Epidermal melanocyte (primary cell): ENCODE measurements around the gene ZNF22.

Experiments used
- DNase-seq: peaks from one replicate; pipeline ENCODE4 v3.0.0; 2011; ENCODE audit warnings: low spot score; ENCODE audit not compliant: insufficient read length

The ZNF22 gene

GRCh38 chr10:44977287-44978212 lies 23.2 kb upstream of the ZNF22 start:
- no peak for DNase-seq

- no peak for DNase-seq
Measured at GRCh38 chr10:44978213-44978569, 22.5 kb upstream of the ZNF22 start.

DNA sequence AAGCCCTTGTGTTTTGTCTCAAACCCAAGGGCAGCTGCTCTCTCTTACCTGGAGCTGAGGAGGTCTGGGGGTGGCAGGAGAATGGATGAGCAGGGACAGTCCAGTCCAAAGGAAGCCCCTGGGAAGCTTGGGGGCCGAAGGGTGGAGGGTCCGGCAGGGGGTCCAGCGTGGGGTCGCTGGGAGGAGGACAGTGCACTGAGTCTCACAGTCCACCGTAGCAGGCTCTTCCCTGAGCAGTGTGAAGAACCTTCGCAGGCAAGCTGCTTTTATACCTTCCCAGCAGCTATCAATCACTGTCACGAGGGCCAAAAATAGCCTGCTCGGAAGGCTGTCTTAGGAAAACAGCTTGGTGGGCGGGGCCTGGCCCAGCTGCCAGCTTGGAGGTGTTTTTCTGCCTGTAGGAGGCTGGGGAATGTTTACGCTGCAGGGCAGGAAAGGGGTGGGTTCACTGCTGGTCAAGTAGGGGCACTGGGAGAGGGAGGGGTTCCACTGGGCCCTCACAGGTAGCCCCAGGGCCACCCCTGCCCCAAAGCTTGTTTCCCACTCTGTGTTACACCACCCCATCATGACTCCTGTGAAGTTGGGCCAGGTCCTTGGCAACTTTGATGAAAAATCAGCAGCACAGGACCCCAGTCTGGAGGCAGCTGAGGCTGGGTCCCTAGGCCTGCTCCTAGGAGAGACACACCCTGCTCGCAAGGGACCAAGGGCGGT lies 22.0 kb upstream of the ZNF22 start, which contains the start of gene DEPP1:
DEPP1 (minus strand) TSS at position 240 of the 711 bp plus-strand sequence. CDS start 779 bp downstream, outside the sequence.
- DNase-seq, result peak; percentile 61

- no peak for DNase-seq
Measured at GRCh38 chr10:44979281-44980191, 21.2 kb upstream of the ZNF22 start.

GRCh38 chr10:44980309-44981171 lies 20.2 kb upstream of the ZNF22 start:
- DNase-seq, result no peak

DNA sequence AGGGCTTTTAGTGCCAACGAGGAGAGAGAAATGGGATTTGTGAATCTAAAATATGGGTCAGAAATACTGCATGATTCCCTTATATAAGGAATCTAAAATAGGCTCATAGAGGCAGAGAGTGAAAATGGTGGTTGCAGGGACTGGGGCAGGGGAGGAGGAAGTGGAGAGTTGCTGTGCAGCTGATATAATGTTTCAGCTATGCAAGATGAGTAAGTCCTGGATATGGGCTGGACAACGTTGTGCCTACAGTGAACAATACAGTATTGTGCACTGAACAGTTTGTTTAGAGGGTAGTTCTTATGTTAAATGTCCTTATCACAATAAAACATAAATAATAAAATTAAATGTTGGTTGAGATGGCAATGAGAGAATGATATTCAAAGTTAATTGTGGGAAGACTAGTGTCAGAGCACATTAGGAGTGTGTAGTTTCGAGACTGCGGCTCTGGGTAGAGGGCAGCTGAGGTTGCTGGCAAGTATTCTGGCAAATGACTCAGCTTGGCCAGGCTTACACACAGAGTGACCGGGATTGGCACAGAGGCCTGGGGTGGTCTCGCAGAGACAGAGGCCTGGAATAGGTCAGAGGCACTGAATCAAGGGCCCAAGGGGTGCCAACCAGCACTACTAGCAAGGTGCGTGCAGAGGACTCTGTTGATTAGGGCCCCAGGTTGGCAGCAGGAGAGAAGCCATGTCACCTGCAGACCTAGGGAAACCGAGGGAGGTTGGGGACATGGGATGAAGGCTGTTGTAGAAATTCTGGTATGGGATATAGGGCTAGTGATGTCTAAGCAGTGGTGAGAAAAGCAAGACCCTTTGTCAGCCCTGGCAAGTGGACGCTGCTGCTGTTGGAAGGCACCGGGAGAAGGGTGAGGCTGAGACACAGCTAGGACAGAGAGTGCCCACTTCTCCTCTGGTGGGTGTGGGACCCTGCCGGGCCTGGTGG lies 19.3 kb upstream of the ZNF22 start:
- peak; percentile 64 for DNase-seq

- DNase-seq, result no peak
Measured at GRCh38 chr10:44982114-44982460, 18.6 kb upstream of the ZNF22 start.

GRCh38 chr10:44982496-44982895 lies 18.2 kb upstream of the ZNF22 start:
- DNase-seq, result no peak

DNA sequence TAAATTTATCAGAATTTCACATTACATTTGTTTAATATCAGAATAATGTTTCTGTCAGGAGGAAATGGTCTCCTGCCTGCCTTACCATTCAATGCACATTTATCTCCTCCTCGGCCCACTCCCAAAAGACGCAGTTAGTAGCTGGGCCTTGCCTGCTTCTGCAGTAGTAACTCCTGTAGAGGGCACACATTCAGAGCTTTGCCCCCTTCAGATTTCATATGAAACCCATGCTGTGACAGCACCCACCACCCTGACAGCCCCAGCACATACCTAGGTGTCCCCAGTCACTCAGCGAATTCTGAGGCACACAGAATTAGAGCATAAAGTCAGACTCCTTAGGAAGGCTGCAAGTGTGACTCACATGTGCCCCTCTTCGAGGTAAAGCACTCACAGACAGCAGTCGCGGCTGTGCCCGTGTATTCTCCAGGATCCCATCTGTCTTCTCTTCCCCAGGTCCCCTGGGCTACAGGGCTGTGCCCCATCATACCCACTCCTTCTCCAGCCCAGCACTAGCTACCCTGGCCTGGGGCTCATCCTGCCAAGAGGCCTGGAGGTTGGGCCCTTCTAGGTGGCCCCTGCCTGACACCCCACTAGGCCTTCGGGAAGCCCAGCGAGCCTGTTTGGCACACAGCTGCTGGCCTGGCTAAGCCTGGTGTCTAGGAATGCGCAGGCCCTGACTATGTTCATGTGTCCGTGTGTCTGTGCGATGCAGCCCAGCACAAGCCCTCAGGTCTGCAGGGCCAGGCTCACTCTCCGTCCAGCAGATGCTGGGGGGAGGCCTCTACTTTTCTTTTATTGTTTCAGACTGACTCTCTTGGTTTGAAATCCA lies 17.4 kb upstream of the ZNF22 start:
- no peak for DNase-seq

DNA sequence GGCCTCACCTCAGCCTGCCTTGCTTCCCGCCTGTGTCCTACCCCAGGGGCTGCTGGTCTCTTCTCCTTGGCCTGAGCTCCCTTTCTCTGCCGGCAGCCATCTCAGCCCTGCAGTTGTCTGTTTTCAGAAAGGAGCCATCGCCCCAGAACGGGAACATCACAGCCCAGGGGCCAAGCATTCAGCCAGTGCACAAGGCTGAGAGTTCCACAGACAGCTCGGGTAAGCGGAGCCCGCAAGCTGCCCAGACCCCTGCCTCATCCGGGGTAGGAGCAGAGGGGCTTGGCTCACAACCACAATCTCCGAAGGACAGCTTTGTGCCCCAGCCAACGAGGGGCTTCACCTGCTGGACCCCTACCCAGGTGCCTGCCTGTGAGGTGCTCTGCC lies 16.8 kb upstream of the ZNF22 start:
- no peak for DNase-seq

- no peak for DNase-seq
Measured at GRCh38 chr10:44984671-44985101, 16.0 kb upstream of the ZNF22 start.

- no peak for DNase-seq
Measured at GRCh38 chr10:44985175-44985681, 15.5 kb upstream of the ZNF22 start.

DNA sequence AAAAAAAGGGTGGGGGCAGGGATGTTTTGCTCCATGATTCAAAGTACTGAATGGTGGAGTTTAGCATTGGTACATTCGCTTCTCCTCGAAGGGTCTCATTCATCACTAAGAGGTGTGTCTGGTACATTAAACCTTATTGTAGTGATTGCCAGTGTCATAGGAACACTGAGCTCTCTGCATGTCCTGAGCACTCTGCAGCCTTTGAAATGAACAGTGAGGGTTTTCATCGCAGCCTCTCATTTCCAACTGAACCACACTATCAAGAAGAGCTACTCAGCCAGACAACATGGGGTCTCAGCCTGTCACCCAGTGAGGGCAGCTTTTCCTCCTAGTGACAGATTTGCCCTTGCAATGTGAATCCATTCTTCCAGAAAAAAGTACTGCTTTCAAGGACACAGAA lies 14.5 kb upstream of the ZNF22 start:
- DNase-seq, result no peak

- DNase-seq, result no peak
Measured at GRCh38 chr10:44986670-44987069, 14.1 kb upstream of the ZNF22 start.

DNA sequence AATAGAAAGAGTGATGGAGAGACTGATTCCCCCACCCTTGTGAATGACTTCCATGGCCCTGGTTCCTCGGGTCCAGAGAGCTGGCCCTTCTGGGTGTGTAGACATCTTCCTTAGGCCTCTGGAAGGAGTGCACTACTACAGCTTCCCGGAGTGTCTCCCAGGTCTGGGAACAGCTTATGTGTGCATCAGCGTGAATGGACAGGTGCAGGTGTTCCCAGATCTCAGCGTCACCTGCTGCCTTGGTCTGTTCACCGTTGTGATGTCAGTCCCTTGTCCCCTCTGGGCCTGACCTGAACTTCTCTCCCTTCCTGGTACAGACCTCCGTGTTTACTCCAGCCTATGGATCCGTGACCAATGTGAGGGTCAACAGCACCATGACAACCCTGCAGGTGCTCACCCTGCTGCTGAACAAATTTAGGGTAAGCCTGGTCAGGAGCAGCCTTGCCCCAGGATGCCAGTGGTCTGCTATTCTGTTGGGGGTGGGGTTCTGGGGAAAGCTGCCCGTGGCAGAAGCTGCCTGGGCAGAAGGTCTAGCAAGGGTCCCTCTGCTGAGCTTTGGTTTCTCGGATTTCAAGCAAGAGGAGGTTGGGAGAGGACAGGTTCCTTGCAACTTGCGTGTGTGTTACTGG lies 11.7 kb upstream of the ZNF22 start:
- no peak for DNase-seq

GRCh38 chr10:44989597-44990301 lies 11.0 kb upstream of the ZNF22 start:
- DNase-seq, result no peak

DNA sequence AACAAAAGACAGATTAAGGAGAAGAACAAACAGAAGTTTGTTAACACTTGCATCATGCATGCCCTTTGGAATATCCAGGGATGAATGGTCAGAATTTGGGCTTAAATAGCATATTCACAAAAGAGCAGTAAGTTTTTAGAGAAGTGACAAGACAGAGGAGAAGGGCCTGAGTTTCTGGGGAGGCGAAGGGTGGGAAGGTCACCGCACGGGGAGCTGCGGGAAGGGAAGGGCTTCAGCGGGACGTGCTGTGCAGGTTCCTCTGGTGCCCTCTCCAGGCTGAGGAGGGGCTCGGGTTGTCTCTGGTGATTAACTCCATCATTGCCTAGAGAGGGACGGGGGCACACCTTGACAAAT lies 10.4 kb upstream of the ZNF22 start:
- DNase-seq, result no peak
